ENCODE results near the gene AMH.

Gene AMH

GRCh38 chr19:2255112-2255845, 6.2 kb downstream of the AMH start:
- H3K9ac ChIP-seq (ENCODE audit: low read depth, low read length, poor library complexity, severe bottlenecking), result no peak overlapping the region
- H3F3A ChIP-seq (ENCODE audit: low read depth), result no peaks in the 10 kb centered on the region
- TF ChIP-seq EZH2phosphoT487 (IDR thresholded peaks at IDR 0.05; ENCODE audit: borderline replicate concordance) (no peak), CTCF (conservative IDR thresholded peaks at IDR 0.05; ENCODE audit: low read length) (no peak)
- H3K9me3 ChIP-seq (ENCODE audit: insufficient read depth, low read depth, low read length), result no peaks in the 10 kb centered on the region
- no peaks in the 10 kb centered on the region for H3K79me2 ChIP-seq (ENCODE audit: insufficient read depth, low read length)
- no peaks in the 10 kb centered on the region for H3K9me2 ChIP-seq (replicated peaks; ENCODE audit: low read depth, low read length)
- H3K4me3 ChIP-seq (ENCODE audit: low read length, poor library complexity, severe bottlenecking), result no peak overlapping the region
- H4K20me1 ChIP-seq (ENCODE audit: insufficient read depth, low read length, poor library complexity, severe bottlenecking), result no peaks in the 10 kb centered on the region
- H3K27me3 ChIP-seq (ENCODE audit: insufficient read depth, low read length, poor library complexity, severe bottlenecking), result no peaks in the 10 kb centered on the region
- no peaks in the 10 kb centered on the region for H3K4me1 ChIP-seq (ENCODE audit: insufficient read depth, low read length, poor library complexity, severe bottlenecking)
- no peak overlapping the region for H2AFZ ChIP-seq (ENCODE audit: low read length)
- H3K36me3 ChIP-seq (ENCODE audit: insufficient read depth, low read length), result peaks cover under 1% of the 10 kb centered on the region; the same call in 1 of the 2 replicates
- H3K4me2 ChIP-seq (ENCODE audit: low read depth, low read length, poor library complexity, severe bottlenecking), result no peak overlapping the region

GRCh38 chr19:2255982-2256685, 7.0 kb downstream of the AMH start, which contains the start of gene JSRP1:
Gene JSRP1, minus strand, starts transcription at chr19:2256417. Its CDS starts 1,103 bp downstream, at chr19:2255314.
- Histone ChIP-seq H3K4me2 (ENCODE audit: low read depth, low read length, poor library complexity, severe bottlenecking) (no peak within 1 kb of the TSS), H3K4me3 (ENCODE audit: low read length, poor library complexity, severe bottlenecking) (no peak within 1 kb of the TSS), H3K27me3 (ENCODE audit: insufficient read depth, low read length, poor library complexity, severe bottlenecking) (no peaks in the 10 kb centered on the region), H3K9me3 (ENCODE audit: insufficient read depth, low read depth, low read length) (no peaks in the 10 kb centered on the region), H2AFZ (ENCODE audit: low read length) (no peak within 1 kb of the TSS), H3F3A (ENCODE audit: low read depth) (no peaks in the 10 kb centered on the region), H3K4me1 (ENCODE audit: insufficient read depth, low read length, poor library complexity, severe bottlenecking) (no peaks in the 10 kb centered on the region), H3K9ac (ENCODE audit: low read depth, low read length, poor library complexity, severe bottlenecking) (no peak within 1 kb of the TSS), H3K79me2 (ENCODE audit: insufficient read depth, low read length) (no peaks in the 10 kb centered on the region), H4K20me1 (ENCODE audit: insufficient read depth, low read length, poor library complexity, severe bottlenecking) (no peaks in the 10 kb centered on the region), H3K9me2 (replicated peaks; ENCODE audit: low read depth, low read length) (no peaks in the 10 kb centered on the region), H3K36me3 (ENCODE audit: insufficient read depth, low read length) (no peaks in the 10 kb centered on the region)
- TF ChIP-seq EZH2phosphoT487 (IDR thresholded peaks at IDR 0.05; ENCODE audit: borderline replicate concordance), result no peak
- no peak for TF ChIP-seq CTCF (conservative IDR thresholded peaks at IDR 0.05; ENCODE audit: low read length)

DNA sequence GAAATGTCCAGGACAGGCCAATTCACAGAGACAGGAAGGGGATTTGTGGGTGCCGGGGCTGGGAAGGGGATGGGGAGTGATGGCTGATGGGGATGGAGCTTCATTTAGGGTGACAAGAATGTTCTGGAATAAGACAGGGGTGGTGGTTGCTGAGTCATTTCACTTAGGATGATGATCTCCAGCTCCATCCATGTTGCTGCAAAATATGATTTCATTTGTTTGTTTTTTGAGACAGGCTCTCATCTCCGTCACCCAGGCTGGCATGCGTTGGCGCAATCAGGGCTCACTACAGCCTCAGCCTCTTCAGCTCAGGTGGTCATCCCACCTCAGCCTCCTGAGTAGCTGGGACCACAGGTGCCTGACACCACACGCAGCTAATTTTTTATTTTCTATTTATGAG, 10.2 kb downstream of the AMH start:
- H3K4me2 ChIP-seq (ENCODE audit: low read depth, low read length, poor library complexity, severe bottlenecking), result no peak overlapping the region
- H3K9ac ChIP-seq (ENCODE audit: low read depth, low read length, poor library complexity, severe bottlenecking), result no peak overlapping the region
- H3K4me1 ChIP-seq (ENCODE audit: insufficient read depth, low read length, poor library complexity, severe bottlenecking), result no peaks in the 10 kb centered on the region
- no peaks in the 10 kb centered on the region for H3K79me2 ChIP-seq (ENCODE audit: insufficient read depth, low read length)
- TF ChIP-seq CTCF (conservative IDR thresholded peaks at IDR 0.05; ENCODE audit: low read length) (no peak), EZH2phosphoT487 (IDR thresholded peaks at IDR 0.05; ENCODE audit: borderline replicate concordance) (no peak)
- H3K4me3 ChIP-seq (ENCODE audit: low read length, poor library complexity, severe bottlenecking), result no peak overlapping the region
- no peaks in the 10 kb centered on the region for H3K9me3 ChIP-seq (ENCODE audit: insufficient read depth, low read depth, low read length)
- no peaks in the 10 kb centered on the region for H4K20me1 ChIP-seq (ENCODE audit: insufficient read depth, low read length, poor library complexity, severe bottlenecking)
- H3K27me3 ChIP-seq (ENCODE audit: insufficient read depth, low read length, poor library complexity, severe bottlenecking), result no peaks in the 10 kb centered on the region
- no peaks in the 10 kb centered on the region for H3K36me3 ChIP-seq (ENCODE audit: insufficient read depth, low read length)
- H3F3A ChIP-seq (ENCODE audit: low read depth), result no peaks in the 10 kb centered on the region
- no peaks in the 10 kb centered on the region for H3K9me2 ChIP-seq (replicated peaks; ENCODE audit: low read depth, low read length)
- H2AFZ ChIP-seq (ENCODE audit: low read length), result no peak overlapping the region

All from Loucy (cell line).